KOPT-K1 (cell line): ENCODE measurements around the gene IL22.
"Not testable (repeated sequence)": the region's sequence is repeated elsewhere in the genome, so short reads cannot be mapped to it uniquely, and the experiment has no call there.

Experiments
- H3K27ac ChIP-seq: fragments of 200-600 bp; sonication (generic); 2 replicates; pipeline ENCODE4 v1.5.1; 2016; ENCODE audit warnings: antibody characterized with exemption, mild to moderate bottlenecking, low read depth, low read length; ENCODE audit not compliant: poor library complexity, severe bottlenecking
- H3K36me3 ChIP-seq: fragments of 200-600 bp; sonication (generic); 2 replicates; pipeline ENCODE4 v1.5.1; 2017; ENCODE audit warnings: antibody characterized with exemption, mild to moderate bottlenecking, low read length, moderate library complexity; ENCODE audit not compliant: insufficient read depth
- H3K9me3 ChIP-seq: fragments of 200-600 bp; sonication (generic); 2 replicates; pipeline ENCODE4 v1.5.1; 2017; ENCODE audit warnings: antibody characterized with exemption, low read length, mild to moderate bottlenecking; ENCODE audit not compliant: insufficient read depth, poor library complexity, severe bottlenecking

The IL22 gene

GRCh38 chr12:68225576-68226476, 27.6 kb downstream of the IL22 start, which contains the start of gene IL26:
Gene IL26, minus strand, starts transcription at chr12:68225810. Its CDS starts 54 bp downstream, at chr12:68225756.
- no peaks in the 10 kb centered on the region for H3K9me3 ChIP-seq
- no peaks in the 10 kb centered on the region for H3K36me3 ChIP-seq
- no peak within 1 kb of the TSS for H3K27ac ChIP-seq

GRCh38 chr12:68224613-68225285, 28.7 kb downstream of the IL22 start:
- Histone ChIP-seq H3K27ac (no peak overlapping the region), H3K36me3 (no peaks in the 10 kb centered on the region), H3K9me3 (no peaks in the 10 kb centered on the region)

GRCh38 chr12:68223067-68223747, 30.2 kb downstream of the IL22 start:
- H3K27ac ChIP-seq, result no peak overlapping the region

GRCh38 chr12:68222326-68222725, 31.1 kb downstream of the IL22 start:
- no peaks in the 10 kb centered on the region for H3K9me3 ChIP-seq
- no peak overlapping the region for H3K27ac ChIP-seq
- no peaks in the 10 kb centered on the region for H3K36me3 ChIP-seq

More at GRCh38 chr12:68223067-68223747, 30.2 kb downstream of the IL22 start:
- Histone ChIP-seq H3K9me3 (no peaks in the 10 kb centered on the region), H3K36me3 (no peaks in the 10 kb centered on the region)

GRCh38 chr12:68221497-68221896, 31.9 kb downstream of the IL22 start:
- Histone ChIP-seq H3K9me3 (no peaks in the 10 kb centered on the region), H3K36me3 (no peaks in the 10 kb centered on the region), H3K27ac (no peak overlapping the region)

- Histone ChIP-seq H3K36me3 (no peaks in the 10 kb centered on the region), H3K27ac (no peak overlapping the region), H3K9me3 (no peaks in the 10 kb centered on the region)
Measured at GRCh38 chr12:68210875-68211274, 42.5 kb downstream of the IL22 start.

GRCh38 chr12:68209048-68209728, 44.2 kb downstream of the IL22 start:
- not testable (repeated sequence) for H3K27ac ChIP-seq, H3K9me3 ChIP-seq, H3K36me3 ChIP-seq

- H3K27ac ChIP-seq, result no peak overlapping the region
- H3K9me3 ChIP-seq, result no peaks in the 10 kb centered on the region
- no peaks in the 10 kb centered on the region for H3K36me3 ChIP-seq
Measured at GRCh38 chr12:68207276-68207675, 46.1 kb downstream of the IL22 start.

- Histone ChIP-seq H3K9me3 (no peaks in the 10 kb centered on the region), H3K27ac (no peak overlapping the region), H3K36me3 (no peaks in the 10 kb centered on the region)
Measured at GRCh38 chr12:68206446-68206845, 47.0 kb downstream of the IL22 start.

- H3K36me3 ChIP-seq, result no peaks in the 10 kb centered on the region
- H3K9me3 ChIP-seq, result no peaks in the 10 kb centered on the region
- no peak overlapping the region for H3K27ac ChIP-seq
Measured at GRCh38 chr12:68203460-68203875, 49.9 kb downstream of the IL22 start.

GRCh38 chr12:68200854-68201253, 52.5 kb downstream of the IL22 start:
- no peak overlapping the region for H3K27ac ChIP-seq
- H3K36me3 ChIP-seq, result no peaks in the 10 kb centered on the region
- no peaks in the 10 kb centered on the region for H3K9me3 ChIP-seq

- Histone ChIP-seq H3K9me3 (no peaks in the 10 kb centered on the region), H3K27ac (no peak overlapping the region), H3K36me3 (no peaks in the 10 kb centered on the region)
Measured at GRCh38 chr12:68199127-68199526, 54.3 kb downstream of the IL22 start.

- Histone ChIP-seq H3K36me3 (no peaks in the 10 kb centered on the region), H3K27ac (no peak overlapping the region), H3K9me3 (no peaks in the 10 kb centered on the region)
Measured at GRCh38 chr12:68198507-68199086, 54.8 kb downstream of the IL22 start.
